Sigmoid colon (tissue), 7 donors: Measurements from ENCODE around the gene PSMA1. TPM values are rescaled to one million over a fixed set of nuclear protein-coding genes. Genes with fewer than 3 reads are reported as not detected.
A peak's percentile ranks its signal among the peaks of the same experiment; 100 is the strongest.

Experiments
- DNase-seq: peaks from one replicate; pipeline ENCODE4 v3.0.0-alpha.2; 2019
- H3K27ac ChIP-seq, 4 donors: fragments of 200-600 bp; sonication (generic); one replicate each; pipeline ENCODE4 v1.5.1; 2016 to 2019; ENCODE audit warnings: mild to moderate bottlenecking in 1 of 4
- H3K27me3 ChIP-seq, 3 donors: fragments of 200-600 bp; sonication (generic); one replicate each; pipeline ENCODE4 v1.5.1; 2019; ENCODE audit warnings: mild to moderate bottlenecking in 1 of 3
- H3K36me3 ChIP-seq, 4 donors: fragments of 200-600 bp; sonication (generic); one replicate each; pipeline ENCODE4 v1.5.1; 2016 to 2019
- H3K4me1 ChIP-seq, 4 donors: fragments of 200-600 bp; sonication (generic); one replicate each; pipeline ENCODE4 v1.5.1; 2017 to 2019
- H3K4me3 ChIP-seq, 4 donors: fragments of 200-600 bp; sonication (generic); one replicate each; pipeline ENCODE4 v1.5.1; 2017 to 2019; ENCODE audit warnings: mild to moderate bottlenecking in 2 of 4, moderate library complexity in 1 of 4
- H3K9me3 ChIP-seq, 4 donors: fragments of 200-600 bp in 3 of 4; sonication (generic) in 3 of 4; one replicate each; pipeline versions ENCODE4 v1.5.1 to v1.6.1; 2013 to 2019
- EP300 ChIP-seq, 4 donors: sonication (generic); formaldehyde crosslinking; IDR thresholded peaks; one replicate each; pipeline ENCODE4 v1.6.1; 2017; ENCODE audit warnings: antibody characterized with exemption in 4 of 4
- POLR2A ChIP-seq, 2 donors: fragments of 450-650 bp; IDR thresholded peaks; one replicate each; pipeline ENCODE4 v1.6.1; 2016; ENCODE audit warnings: antibody characterized with exemption in 2 of 2, mild to moderate bottlenecking in 2 of 2, moderate library complexity in 2 of 2
- POLR2AphosphoS5 ChIP-seq, 4 donors: sonication (generic); formaldehyde crosslinking; IDR thresholded peaks; one replicate each; pipeline ENCODE4 v1.6.1; 2017; ENCODE audit warnings: antibody characterized with exemption in 4 of 4
- WGBS, 2 donors: extraction: QIAGEN DNeasy Blood & Tissue Kit; methylation state at CpG; one replicate each; pipeline ENCODE4 v1.1.7; 2013; 5-methylcytosine and 5-hydroxymethylcytosine counted together
- intact Hi-C: fragments of 100-400 bp; cut with DNase I; formaldehyde crosslinking; loops from one replicate; pipeline ENCODE4 v1.15.1; 2023
- polyA plus RNA-seq, 3 donors: library from polyadenylated mRNA; stranded (reverse); fragments of 200-250 nt; gene quantifications; one replicate each; pipeline ENCODE4 v1.2.3, GENCODE V29; 2013
- total RNA-seq, 4 donors: library from RNA; depleted of rRNA; stranded (reverse); fragments of >200 nt; gene quantifications; one replicate each; pipeline ENCODE4 v1.1.0, GENCODE V29; 2016
- TF ChIP-seq, protein P1 (sequence below), 4 experiments: fragments of 450-650 bp in 3 of 4; fragments of 200-600 bp in 1 of 4; IDR thresholded peaks; one replicate each; pipeline ENCODE4 v1.5.1; 2016 to 2019; ENCODE audit warnings: antibody characterized with exemption in 4 of 4, mild to moderate bottlenecking in 3 of 4, moderate library complexity in 2 of 4
- donor health status: healthy with polysubstance abuse.
- donor health status: Bipolar disorder and iron deficiency.
- donor health status: healthy.

The PSMA1 gene
- total and polyA plus RNA-seq, 7 donors: 109 to 170 (median 137) TPM

DNA sequence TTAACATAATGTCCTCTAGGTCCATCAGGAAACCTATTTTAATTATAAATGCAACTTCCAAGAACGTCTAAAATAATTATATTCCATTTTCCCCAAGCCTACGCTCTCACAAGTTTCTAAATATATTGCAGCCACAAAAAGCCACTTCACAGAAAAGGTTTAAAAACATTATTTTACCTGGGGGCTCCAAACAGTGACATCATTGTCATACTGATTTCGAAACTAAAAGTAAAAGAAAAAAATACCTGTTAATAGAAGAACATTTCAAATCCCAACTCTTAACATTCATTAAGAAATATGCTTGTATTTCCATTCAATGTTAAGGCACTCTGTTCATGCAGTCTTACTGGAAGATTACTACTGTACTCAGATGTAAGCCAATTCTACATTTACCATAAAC is 1.4 kb downstream of the PSMA1 start:
- Histone ChIP-seq H3K27ac (peak overlapping the region in 2 of 4 donors; percentile 87 to 90), H3K4me3 (peak overlapping the region in 3 of 4 donors; percentile 74 to 87 (median 79)), H3K27me3 (no peaks in the 10 kb centered on the region), H3K4me1 (peaks cover 0 to 23% (median 19%) of the 10 kb centered on the region in 4 donors), H3K36me3 (peaks cover 0 to 46% (median 17%) of the 10 kb centered on the region in 4 donors), H3K9me3 (no peaks in the 10 kb centered on the region)
- no peak for DNase-seq
- 70 to 75% methylated on average over 3 of the region's 3 CpGs for WGBS, 2 donors
- no peak for TF ChIP-seq POLR2AphosphoS5 (IDR thresholded peaks at IDR 0.05)
- intact Hi-C loops: loop anchor here (5.0 kb wide), 1 partner anchor 558 kb away; no protein-coding TSS in a partner anchor

DNA sequence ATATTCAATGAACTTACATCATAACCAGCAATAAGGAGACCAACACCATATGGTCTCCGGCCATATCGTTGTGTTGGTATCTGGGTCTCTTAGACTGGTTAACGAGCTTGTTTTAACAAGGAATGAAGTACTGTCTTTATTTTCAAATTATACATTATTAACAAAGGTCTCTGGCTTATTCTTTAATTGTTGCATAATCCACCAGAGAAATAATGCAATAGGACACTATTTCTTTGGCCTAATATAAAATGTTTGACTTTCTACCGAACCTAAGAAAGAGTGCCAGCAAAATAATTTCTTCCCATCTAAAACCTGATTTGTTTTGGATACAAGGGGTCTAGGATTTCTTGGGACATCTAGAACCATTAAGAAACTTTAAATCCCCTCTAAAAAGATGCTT is 6.4 kb downstream of the PSMA1 start:
- intact Hi-C loops: loop anchor here (5.0 kb wide), 1 partner anchor 41 kb away; no protein-coding TSS in a partner anchor
- no peaks in the 10 kb centered on the region for H3K9me3 ChIP-seq
- H3K4me1 ChIP-seq: peaks cover 0 to 12% (median 9%) of the 10 kb centered on the region in 4 donors
- no peak overlapping the region for H3K4me3 ChIP-seq
- H3K27ac ChIP-seq: no peak overlapping the region
- no peak for DNase-seq
- TF ChIP-seq POLR2A (IDR thresholded peaks at IDR 0.05): no peak
- TF ChIP-seq, protein P1, sequence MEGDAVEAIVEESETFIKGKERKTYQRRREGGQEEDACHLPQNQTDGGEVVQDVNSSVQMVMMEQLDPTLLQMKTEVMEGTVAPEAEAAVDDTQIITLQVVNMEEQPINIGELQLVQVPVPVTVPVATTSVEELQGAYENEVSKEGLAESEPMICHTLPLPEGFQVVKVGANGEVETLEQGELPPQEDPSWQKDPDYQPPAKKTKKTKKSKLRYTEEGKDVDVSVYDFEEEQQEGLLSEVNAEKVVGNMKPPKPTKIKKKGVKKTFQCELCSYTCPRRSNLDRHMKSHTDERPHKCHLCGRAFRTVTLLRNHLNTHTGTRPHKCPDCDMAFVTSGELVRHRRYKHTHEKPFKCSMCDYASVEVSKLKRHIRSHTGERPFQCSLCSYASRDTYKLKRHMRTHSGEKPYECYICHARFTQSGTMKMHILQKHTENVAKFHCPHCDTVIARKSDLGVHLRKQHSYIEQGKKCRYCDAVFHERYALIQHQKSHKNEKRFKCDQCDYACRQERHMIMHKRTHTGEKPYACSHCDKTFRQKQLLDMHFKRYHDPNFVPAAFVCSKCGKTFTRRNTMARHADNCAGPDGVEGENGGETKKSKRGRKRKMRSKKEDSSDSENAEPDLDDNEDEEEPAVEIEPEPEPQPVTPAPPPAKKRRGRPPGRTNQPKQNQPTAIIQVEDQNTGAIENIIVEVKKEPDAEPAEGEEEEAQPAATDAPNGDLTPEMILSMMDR (IDR thresholded peaks at IDR 0.05): no peak
- no peak for TF ChIP-seq EP300 (IDR thresholded peaks at IDR 0.05)
- TF ChIP-seq POLR2AphosphoS5 (IDR thresholded peaks at IDR 0.05): no peak
- H3K36me3 ChIP-seq: peaks cover 20 to 95% (median 44%) of the 10 kb centered on the region in 4 donors
- whole genome bisulfite sequencing, 2 donors: 97 to 98% methylated on average over 4 of the region's 4 CpGs
- no peaks in the 10 kb centered on the region for H3K27me3 ChIP-seq

DNA sequence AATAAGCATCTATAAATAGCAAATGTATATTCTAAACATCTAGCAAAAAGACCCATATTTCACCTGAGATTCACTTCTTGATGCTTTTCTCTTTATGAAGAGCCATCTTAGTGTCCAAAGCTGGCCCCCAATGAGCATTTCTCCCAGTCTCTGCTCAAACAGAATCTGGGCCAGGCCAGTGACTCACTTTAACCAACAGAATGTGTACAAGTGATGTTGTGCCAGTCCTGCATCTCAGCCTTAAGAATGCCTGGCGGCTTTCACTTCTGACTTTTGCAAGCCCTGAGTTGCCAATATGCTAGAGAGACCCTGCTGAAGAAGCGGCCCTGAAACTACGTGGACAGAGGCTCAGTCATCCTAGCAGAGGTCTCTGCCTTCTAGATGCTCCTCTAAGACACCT is 13.7 kb downstream of the PSMA1 start:
- TF ChIP-seq, protein P1 (IDR thresholded peaks at IDR 0.05): no peak
- TF ChIP-seq POLR2A (IDR thresholded peaks at IDR 0.05) (no peak), EP300 (IDR thresholded peaks at IDR 0.05) (no peak), POLR2AphosphoS5 (IDR thresholded peaks at IDR 0.05) (no peak)
- H3K27ac ChIP-seq: no peak overlapping the region
- no peaks in the 10 kb centered on the region for H3K9me3 ChIP-seq
- H3K4me1 ChIP-seq: no peaks in the 10 kb centered on the region
- DNase-seq: no peak
- H3K36me3 ChIP-seq: peaks cover 19 to 77% (median 46%) of the 10 kb centered on the region in 4 donors
- 96% methylated on average over 3 of the region's 3 CpGs for WGBS, 2 donors
- intact Hi-C loops: no loop called here
- no peak overlapping the region for H3K4me3 ChIP-seq
- no peaks in the 10 kb centered on the region for H3K27me3 ChIP-seq

DNA sequence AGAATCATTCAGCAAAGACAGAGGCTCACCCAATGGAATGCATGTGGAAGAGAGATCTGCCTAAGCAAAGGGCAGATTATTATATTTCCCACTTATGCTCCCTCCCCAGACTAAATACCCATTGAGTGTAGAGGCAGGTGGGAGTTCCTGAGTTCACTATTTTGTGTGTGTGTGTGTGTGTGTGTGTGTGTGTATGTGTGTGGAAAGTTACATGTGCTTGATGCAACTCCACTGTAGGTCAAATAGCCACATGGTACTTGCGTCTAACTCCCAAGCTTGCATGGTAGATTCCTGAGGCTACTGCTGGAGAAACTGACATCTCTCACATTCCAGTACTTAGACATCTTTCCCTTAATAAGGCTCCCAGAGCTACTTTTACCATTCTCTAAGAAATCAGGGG is 17.2 kb downstream of the PSMA1 start:
- no peak overlapping the region for H3K4me3 ChIP-seq

DNA sequence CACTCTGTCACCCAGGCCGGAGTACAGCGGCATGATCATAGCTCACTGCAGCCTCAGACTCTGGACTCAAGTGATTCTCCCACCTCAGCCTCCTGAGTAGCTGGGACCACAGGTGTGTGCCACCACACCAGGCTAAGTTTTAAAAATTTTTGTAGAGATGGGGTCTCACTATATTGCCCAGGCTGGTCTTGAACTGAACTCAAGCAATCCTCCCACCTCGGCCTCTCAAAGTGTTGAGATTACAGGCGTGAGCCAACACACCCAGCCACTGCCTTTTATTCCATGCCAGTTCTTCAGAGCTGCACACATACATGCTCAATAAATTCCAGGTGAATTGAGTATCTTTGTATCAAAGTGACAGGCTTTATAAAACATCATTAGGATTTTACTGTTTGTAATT is 18.1 kb downstream of the PSMA1 start:
- TF ChIP-seq, protein P1 (IDR thresholded peaks at IDR 0.05): no peak
- no peak for TF ChIP-seq POLR2A (IDR thresholded peaks at IDR 0.05)
- TF ChIP-seq EP300 (IDR thresholded peaks at IDR 0.05): no peak
- no peak for TF ChIP-seq POLR2AphosphoS5 (IDR thresholded peaks at IDR 0.05)
- Histone ChIP-seq H3K4me1 (peaks cover 0 to 24% (median 14%) of the 10 kb centered on the region in 4 donors), H3K36me3 (peaks cover 5 to 45% (median 34%) of the 10 kb centered on the region in 4 donors), H3K27ac (no peak overlapping the region), H3K9me3 (no peaks in the 10 kb centered on the region), H3K27me3 (no peaks in the 10 kb centered on the region), H3K4me3 (no peak overlapping the region)
- WGBS, 2 donors: 95 to 97% methylated on average over 4 of the region's 4 CpGs
- intact Hi-C loops: no loop called here
- DNase-seq: no peak

More for the DNA sequence above, 17.2 kb downstream of the PSMA1 start:
- 93 to 94% methylated on average over 1 of the region's 1 CpG for WGBS, 2 donors
- no peaks in the 10 kb centered on the region for H3K9me3 ChIP-seq
- peaks cover 13 to 45% (median 33%) of the 10 kb centered on the region in 4 donors for H3K36me3 ChIP-seq
- no peak overlapping the region for H3K27ac ChIP-seq
- H3K4me1 ChIP-seq: peaks cover 0 to 17% (median 12%) of the 10 kb centered on the region in 4 donors
- TF ChIP-seq POLR2A (IDR thresholded peaks at IDR 0.05) (no peak), EP300 (IDR thresholded peaks at IDR 0.05) (no peak), POLR2AphosphoS5 (IDR thresholded peaks at IDR 0.05) (no peak)
- TF ChIP-seq, protein P1 (IDR thresholded peaks at IDR 0.05): no peak
- no peak for DNase-seq
- H3K27me3 ChIP-seq: no peaks in the 10 kb centered on the region
- intact Hi-C loops: no loop called here
